ENCODE data around the gene MASP1.

MASP1 gene

GRCh38 chr3:187327845-187328244, 36.3 kb upstream of the MASP1 start:
- no peaks in the 10 kb centered on the region for H3K27me3 ChIP-seq (replicated peaks)
- TF ChIP-seq, protein P1, sequence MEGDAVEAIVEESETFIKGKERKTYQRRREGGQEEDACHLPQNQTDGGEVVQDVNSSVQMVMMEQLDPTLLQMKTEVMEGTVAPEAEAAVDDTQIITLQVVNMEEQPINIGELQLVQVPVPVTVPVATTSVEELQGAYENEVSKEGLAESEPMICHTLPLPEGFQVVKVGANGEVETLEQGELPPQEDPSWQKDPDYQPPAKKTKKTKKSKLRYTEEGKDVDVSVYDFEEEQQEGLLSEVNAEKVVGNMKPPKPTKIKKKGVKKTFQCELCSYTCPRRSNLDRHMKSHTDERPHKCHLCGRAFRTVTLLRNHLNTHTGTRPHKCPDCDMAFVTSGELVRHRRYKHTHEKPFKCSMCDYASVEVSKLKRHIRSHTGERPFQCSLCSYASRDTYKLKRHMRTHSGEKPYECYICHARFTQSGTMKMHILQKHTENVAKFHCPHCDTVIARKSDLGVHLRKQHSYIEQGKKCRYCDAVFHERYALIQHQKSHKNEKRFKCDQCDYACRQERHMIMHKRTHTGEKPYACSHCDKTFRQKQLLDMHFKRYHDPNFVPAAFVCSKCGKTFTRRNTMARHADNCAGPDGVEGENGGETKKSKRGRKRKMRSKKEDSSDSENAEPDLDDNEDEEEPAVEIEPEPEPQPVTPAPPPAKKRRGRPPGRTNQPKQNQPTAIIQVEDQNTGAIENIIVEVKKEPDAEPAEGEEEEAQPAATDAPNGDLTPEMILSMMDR (IDR thresholded peaks at IDR 0.05; ENCODE audit: low read depth, low read length, missing control alignments), result no peak
- H3K36me3 ChIP-seq (replicated peaks), result no peaks in the 10 kb centered on the region
- in situ Hi-C loops (cut with HindIII; ENCODE audit: low pct_ligation_motif_present, low sequenced_read_pairs), result no loop called here
- no peak overlapping the region for H3K4me3 ChIP-seq (ENCODE audit: low read depth, low read length)
- no peak for DNase-seq
- no peak overlapping the region for H3K27ac ChIP-seq

DNA sequence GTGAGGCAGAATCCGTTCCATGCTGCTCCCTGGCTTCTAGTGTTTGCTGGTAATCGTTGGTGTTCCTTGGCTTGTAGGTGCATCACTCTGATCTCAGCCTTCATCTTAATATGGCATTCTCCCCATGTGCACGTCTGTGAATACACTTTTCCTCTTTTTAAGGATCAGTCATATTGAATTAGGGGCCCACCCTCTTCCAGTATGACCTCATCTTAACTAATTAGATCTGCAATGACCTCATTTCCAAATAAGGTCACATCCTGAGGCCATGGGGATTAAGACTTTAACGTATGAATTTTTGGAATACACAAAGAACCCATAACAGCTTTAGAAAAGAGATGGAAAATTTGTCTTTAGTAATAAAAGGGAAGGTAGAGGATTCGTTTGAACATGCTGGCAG, 34.1 kb upstream of the MASP1 start:
- Histone ChIP-seq H3K27ac (no peak overlapping the region), H3K36me3 (replicated peaks) (no peaks in the 10 kb centered on the region), H3K27me3 (replicated peaks) (no peaks in the 10 kb centered on the region), H3K4me3 (ENCODE audit: low read depth, low read length) (no peak overlapping the region)
- TF ChIP-seq, protein P1 (IDR thresholded peaks at IDR 0.05; ENCODE audit: low read depth, low read length, missing control alignments), result no peak
- in situ Hi-C loops (cut with HindIII; ENCODE audit: low pct_ligation_motif_present, low sequenced_read_pairs), result no loop called here
- DNase-seq, result no peak

- TF ChIP-seq, protein P1 (IDR thresholded peaks at IDR 0.05; ENCODE audit: low read depth, low read length, missing control alignments), result no peak
- in situ Hi-C loops (cut with HindIII; ENCODE audit: low pct_ligation_motif_present, low sequenced_read_pairs), result no loop called here
- Histone ChIP-seq H3K27ac (no peak overlapping the region), H3K4me3 (ENCODE audit: low read depth, low read length) (no peak overlapping the region), H3K27me3 (replicated peaks) (no peaks in the 10 kb centered on the region), H3K36me3 (replicated peaks) (no peaks in the 10 kb centered on the region)
- DNase-seq, result no peak
Observed at GRCh38 chr3:187323091-187323490, 31.6 kb upstream of the MASP1 start.

- no peaks in the 10 kb centered on the region for H3K36me3 ChIP-seq (replicated peaks)
- no peak overlapping the region for H3K4me3 ChIP-seq (ENCODE audit: low read depth, low read length)
- no peak for DNase-seq
- TF ChIP-seq, protein P1 (IDR thresholded peaks at IDR 0.05; ENCODE audit: low read depth, low read length, missing control alignments), result no peak
- no peaks in the 10 kb centered on the region for H3K27me3 ChIP-seq (replicated peaks)
- in situ Hi-C loops (cut with HindIII; ENCODE audit: low pct_ligation_motif_present, low sequenced_read_pairs), result no loop called here
- H3K27ac ChIP-seq, result no peak overlapping the region
Observed at GRCh38 chr3:187322291-187322690, 30.8 kb upstream of the MASP1 start.

DNA sequence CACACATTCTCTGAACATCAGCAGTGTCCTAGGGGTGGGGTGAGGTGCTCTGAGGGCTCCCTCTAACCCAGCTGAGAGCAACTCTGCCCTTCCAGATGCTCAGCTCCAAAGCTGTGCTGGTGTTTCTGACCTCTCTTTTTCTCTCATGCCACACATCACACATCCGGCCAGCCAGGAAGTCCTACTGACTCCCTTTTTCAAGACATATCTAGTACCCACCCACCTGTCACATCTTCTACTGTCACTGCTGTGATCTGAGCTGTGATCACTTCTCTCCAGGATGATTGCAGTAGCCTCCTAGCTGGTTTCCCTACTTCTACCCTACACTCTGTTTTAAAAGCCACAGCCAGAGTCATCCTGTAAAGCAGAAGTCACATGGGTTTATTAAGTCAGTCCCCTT, 30.2 kb upstream of the MASP1 start:
- TF ChIP-seq, protein P1 (IDR thresholded peaks at IDR 0.05; ENCODE audit: low read depth, low read length, missing control alignments), result no peak
- in situ Hi-C loops (cut with HindIII; ENCODE audit: low pct_ligation_motif_present, low sequenced_read_pairs), result no loop called here
- Histone ChIP-seq H3K36me3 (replicated peaks) (no peaks in the 10 kb centered on the region), H3K27ac (no peak overlapping the region), H3K27me3 (replicated peaks) (no peaks in the 10 kb centered on the region), H3K4me3 (ENCODE audit: low read depth, low read length) (no peak overlapping the region)
- no peak for DNase-seq

- Histone ChIP-seq H3K36me3 (replicated peaks) (no peaks in the 10 kb centered on the region), H3K4me3 (ENCODE audit: low read depth, low read length) (no peak overlapping the region), H3K27ac (no peak overlapping the region), H3K27me3 (replicated peaks) (no peaks in the 10 kb centered on the region)
- DNase-seq, result peak; percentile 77
- in situ Hi-C loops (cut with HindIII; ENCODE audit: low pct_ligation_motif_present, low sequenced_read_pairs), result loop anchor here (10.0 kb wide), 1 partner anchor 355 kb away; the partner anchor contains the start of gene SST
- TF ChIP-seq, protein P1 (IDR thresholded peaks at IDR 0.05; ENCODE audit: low read depth, low read length, missing control alignments), result peak; percentile 97
Observed at GRCh38 chr3:187319699-187320302, 28.3 kb upstream of the MASP1 start.
